WTC11 (cell line): Measurements from ENCODE around the gene ANKS3.

Experiments
- CTCF ChIP-seq: fragments of 200-600 bp; IDR thresholded peaks from 2 replicates; pipeline ENCODE4 v1.8.0; 2022; ENCODE audit warnings: antibody characterized with exemption
- NFYB ChIP-seq: sonication (generic); formaldehyde crosslinking; conservative IDR thresholded peaks from 2 replicates; pipeline ENCODE4 v1.8.0; 2022; ENCODE audit warnings: low read depth, missing genetic modification reagents

GRCh38 chr16:4762205-4762604 lies 28.1 kb upstream of the ANKS3 start:
- TF ChIP-seq CTCF (no peak), NFYB (no peak)
